Occipital lobe (tissue), 2 donors: Measurements from ENCODE around the gene MAGEF1. TPM values are rescaled to one million over a fixed set of nuclear protein-coding genes. Genes with fewer than 3 reads are reported as not detected.
"Not testable (repeated sequence)": the region's sequence is repeated elsewhere in the genome, so short reads cannot be mapped to it uniquely, and the experiment has no call there.

Source experiments
- DNase-seq: peaks from one replicate; lab custom pipeline; 2025; lab: John Stamatoyannopoulos, UW
- total RNA-seq: library from RNA; depleted of rRNA; stranded (reverse); fragments of >200 nt; gene quantifications from one replicate; pipeline ENCODE4 v1.2.3, GENCODE V29; 2014

The MAGEF1 gene
- total RNA-seq, 1 donor from 2014 or later, result 42.7 TPM

GRCh38 chr3:184742676-184743135, 30.8 kb upstream of the MAGEF1 start:
- DNase-seq, result no peak

- DNase-seq, result no peak
These were observed 30.2 kb upstream of the MAGEF1 start for GRCh38 chr3:184741798-184742675.

- no peak for DNase-seq
These were observed 29.3 kb upstream of the MAGEF1 start for GRCh38 chr3:184741259-184741556.

- peak; percentile 57 for DNase-seq
These were observed 28.8 kb upstream of the MAGEF1 start for GRCh38 chr3:184740509-184741258.

- DNase-seq, result no peak
These were observed 28.0 kb upstream of the MAGEF1 start for GRCh38 chr3:184739594-184740505.

GRCh38 chr3:184738982-184739381, 27.1 kb upstream of the MAGEF1 start:
- DNase-seq, result no peak

- no peak for DNase-seq
These were observed 26.6 kb upstream of the MAGEF1 start for GRCh38 chr3:184738506-184738890.

GRCh38 chr3:184737641-184738505, 26.0 kb upstream of the MAGEF1 start:
- peak; percentile 27 for DNase-seq

- DNase-seq, result no peak
These were observed 25.2 kb upstream of the MAGEF1 start for GRCh38 chr3:184737063-184737462.

- no peak for DNase-seq
These were observed 23.2 kb upstream of the MAGEF1 start for GRCh38 chr3:184734903-184735701.

- no peak for DNase-seq
These were observed 22.2 kb upstream of the MAGEF1 start for GRCh38 chr3:184733971-184734608.

- DNase-seq, result no peak
These were observed 21.3 kb upstream of the MAGEF1 start for GRCh38 chr3:184733181-184733580.

GRCh38 chr3:184731786-184732537, 20.1 kb upstream of the MAGEF1 start:
- no peak for DNase-seq

GRCh38 chr3:184730924-184731323, 19.1 kb upstream of the MAGEF1 start:
- no peak for DNase-seq

GRCh38 chr3:184729154-184729553, 17.3 kb upstream of the MAGEF1 start:
- DNase-seq, result not testable (repeated sequence)

- no peak for DNase-seq
These were observed 16.2 kb upstream of the MAGEF1 start for GRCh38 chr3:184728010-184728527.

- DNase-seq, result no peak
These were observed 15.6 kb upstream of the MAGEF1 start for GRCh38 chr3:184727357-184728009.

GRCh38 chr3:184726497-184726896, 14.6 kb upstream of the MAGEF1 start:
- no peak for DNase-seq
